ENCODE measurements around the gene TSN. TPM values are rescaled to one million over a fixed set of nuclear protein-coding genes. Genes with fewer than 3 reads are reported as not detected.

TSN gene
- total and polyA plus RNA-seq, 10 of the 15 experiments (the other 5 are each of a cell fraction or from before 2014, with no cell fraction given): 45.6 to 102 (median 59.2) TPM

GRCh38 chr2:121755237-121756111 lies at the start of gene TSN (continued):
- TF ChIP-seq, protein P1, sequence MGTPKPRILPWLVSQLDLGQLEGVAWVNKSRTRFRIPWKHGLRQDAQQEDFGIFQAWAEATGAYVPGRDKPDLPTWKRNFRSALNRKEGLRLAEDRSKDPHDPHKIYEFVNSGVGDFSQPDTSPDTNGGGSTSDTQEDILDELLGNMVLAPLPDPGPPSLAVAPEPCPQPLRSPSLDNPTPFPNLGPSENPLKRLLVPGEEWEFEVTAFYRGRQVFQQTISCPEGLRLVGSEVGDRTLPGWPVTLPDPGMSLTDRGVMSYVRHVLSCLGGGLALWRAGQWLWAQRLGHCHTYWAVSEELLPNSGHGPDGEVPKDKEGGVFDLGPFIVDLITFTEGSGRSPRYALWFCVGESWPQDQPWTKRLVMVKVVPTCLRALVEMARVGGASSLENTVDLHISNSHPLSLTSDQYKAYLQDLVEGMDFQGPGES (IDR thresholded peaks at IDR 0.05): 0 out of 2 replicates have a peak, but pooled peaks have one; percentile 14
- TF ChIP-seq IKZF2 (IDR thresholded peaks at IDR 0.05) (no peak), MYC (IDR thresholded peaks at IDR 0.05; ENCODE audit: insufficient read depth, insufficient read length, insufficient replicate concordance, low read length, severe bottlenecking) (peak; percentile 100), HCFC1 (IDR thresholded peaks at IDR 0.05; ENCODE audit: low read length) (peak; percentile 96), CHD4 (IDR thresholded peaks at IDR 0.05) (no peak), HDAC2 (IDR thresholded peaks at IDR 0.05) (no peak), ZNF217 (IDR thresholded peaks at IDR 0.05) (no peak; the same call in 1 of the 2 replicates), TCF3 (IDR thresholded peaks at IDR 0.05; ENCODE audit: borderline replicate concordance, insufficient read depth, low read depth, low read length) (0 out of 2 replicates have a peak, but pooled peaks have one; percentile 19), KLF5 (IDR thresholded peaks at IDR 0.05; ENCODE audit: partially characterized antibody) (peak; percentile 88), NFYB (IDR thresholded peaks at IDR 0.05; ENCODE audit: insufficient read depth, low read depth, low read length) (no peak), YBX1 (IDR thresholded peaks at IDR 0.05) (no peak), STAT1 (conservative IDR thresholded peaks at IDR 0.05) (peak; percentile 99), CHD2 (IDR thresholded peaks at IDR 0.05; ENCODE audit: borderline replicate concordance, low read depth, low read length) (no peak; the same call in 1 of the 2 replicates), E2F4 (IDR thresholded peaks at IDR 0.05; ENCODE audit: low read depth, low read length) (peak; percentile 55; the same call in 1 of the 2 replicates), POLR2A (IDR thresholded peaks at IDR 0.05; ENCODE audit: low read depth, low read length) (peak; percentile 96), PAX5 (IDR thresholded peaks at IDR 0.05; ENCODE audit: borderline replicate concordance, low read depth, low read length) (peak; percentile 52; the same call in 1 of the 2 replicates), BACH1 (IDR thresholded peaks at IDR 0.05; ENCODE audit: borderline replicate concordance) (0 out of 2 replicates have a peak, but pooled peaks have one; percentile 28), RFX5 (IDR thresholded peaks at IDR 0.05; ENCODE audit: low read depth, low read length) (0 out of 2 replicates have a peak, but pooled peaks have one; percentile 31), SIN3A (IDR thresholded peaks at IDR 0.05; ENCODE audit: low read depth, low read length) (peak; percentile 95), MEF2B (IDR thresholded peaks at IDR 0.05; ENCODE audit: partially characterized antibody, poor library complexity, severe bottlenecking) (no peak), ATF7 (IDR thresholded peaks at IDR 0.05; ENCODE audit: low read depth) (no peak), DPF2 (IDR thresholded peaks at IDR 0.05) (no peak), SMARCA5 (IDR thresholded peaks at IDR 0.05) (no peak), RBBP5 (conservative IDR thresholded peaks at IDR 0.05) (0 out of 2 replicates have a peak, but pooled peaks have one; percentile 53)
- TF ChIP-seq, protein P2, sequence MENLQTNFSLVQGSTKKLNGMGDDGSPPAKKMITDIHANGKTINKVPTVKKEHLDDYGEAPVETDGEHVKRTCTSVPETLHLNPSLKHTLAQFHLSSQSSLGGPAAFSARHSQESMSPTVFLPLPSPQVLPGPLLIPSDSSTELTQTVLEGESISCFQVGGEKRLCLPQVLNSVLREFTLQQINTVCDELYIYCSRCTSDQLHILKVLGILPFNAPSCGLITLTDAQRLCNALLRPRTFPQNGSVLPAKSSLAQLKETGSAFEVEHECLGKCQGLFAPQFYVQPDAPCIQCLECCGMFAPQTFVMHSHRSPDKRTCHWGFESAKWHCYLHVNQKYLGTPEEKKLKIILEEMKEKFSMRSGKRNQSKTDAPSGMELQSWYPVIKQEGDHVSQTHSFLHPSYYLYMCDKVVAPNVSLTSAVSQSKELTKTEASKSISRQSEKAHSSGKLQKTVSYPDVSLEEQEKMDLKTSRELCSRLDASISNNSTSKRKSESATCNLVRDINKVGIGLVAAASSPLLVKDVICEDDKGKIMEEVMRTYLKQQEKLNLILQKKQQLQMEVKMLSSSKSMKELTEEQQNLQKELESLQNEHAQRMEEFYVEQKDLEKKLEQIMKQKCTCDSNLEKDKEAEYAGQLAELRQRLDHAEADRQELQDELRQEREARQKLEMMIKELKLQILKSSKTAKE (IDR thresholded peaks at IDR 0.05; ENCODE audit: low read depth, poor library complexity, severe bottlenecking): no peak
- TF ChIP-seq, protein P3, sequence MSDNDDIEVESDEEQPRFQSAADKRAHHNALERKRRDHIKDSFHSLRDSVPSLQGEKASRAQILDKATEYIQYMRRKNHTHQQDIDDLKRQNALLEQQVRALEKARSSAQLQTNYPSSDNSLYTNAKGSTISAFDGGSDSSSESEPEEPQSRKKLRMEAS (IDR thresholded peaks at IDR 0.05; ENCODE audit: low read depth, low read length): peak; percentile 100
